HG02610 (cell line): Measurements from ENCODE around the gene RNF166.

Experiments
- ATAC-seq: cut with Tn5 transposase; IDR thresholded peaks from one replicate; pipeline ENCODE4 v1.9.1; 2021; ENCODE audit warnings: mild to moderate bottlenecking, moderate library complexity; ENCODE audit not compliant: unreplicated experiment

Gene RNF166

DNA sequence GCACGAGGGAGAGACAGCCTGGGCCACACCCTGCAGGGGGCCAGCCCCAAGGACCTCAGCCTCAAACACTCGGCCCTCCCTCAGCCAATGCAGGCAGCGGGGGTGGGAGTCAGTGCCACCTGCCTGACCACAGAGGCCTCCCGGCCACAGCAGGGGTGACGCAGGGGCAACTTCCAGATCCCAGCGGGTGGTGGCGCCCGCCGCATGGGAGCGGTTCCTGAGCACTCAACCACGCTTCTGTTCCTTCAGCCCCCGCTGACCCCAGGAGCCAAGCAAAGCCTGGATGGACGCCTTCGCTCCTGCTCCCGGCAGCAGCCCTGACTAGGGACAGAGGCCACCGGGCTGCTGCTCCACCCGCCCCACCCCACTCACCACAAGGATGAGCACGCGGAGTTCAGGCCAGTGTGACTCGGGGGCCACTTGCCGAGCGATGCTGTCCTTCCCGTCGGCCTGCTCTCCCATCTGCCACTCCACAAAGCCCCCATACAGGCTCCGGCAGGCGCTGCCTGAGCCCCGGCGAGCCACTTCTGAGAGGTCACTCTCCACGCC lies 50.4 kb downstream of the RNF166 start:
- ATAC-seq, result no peak

DNA sequence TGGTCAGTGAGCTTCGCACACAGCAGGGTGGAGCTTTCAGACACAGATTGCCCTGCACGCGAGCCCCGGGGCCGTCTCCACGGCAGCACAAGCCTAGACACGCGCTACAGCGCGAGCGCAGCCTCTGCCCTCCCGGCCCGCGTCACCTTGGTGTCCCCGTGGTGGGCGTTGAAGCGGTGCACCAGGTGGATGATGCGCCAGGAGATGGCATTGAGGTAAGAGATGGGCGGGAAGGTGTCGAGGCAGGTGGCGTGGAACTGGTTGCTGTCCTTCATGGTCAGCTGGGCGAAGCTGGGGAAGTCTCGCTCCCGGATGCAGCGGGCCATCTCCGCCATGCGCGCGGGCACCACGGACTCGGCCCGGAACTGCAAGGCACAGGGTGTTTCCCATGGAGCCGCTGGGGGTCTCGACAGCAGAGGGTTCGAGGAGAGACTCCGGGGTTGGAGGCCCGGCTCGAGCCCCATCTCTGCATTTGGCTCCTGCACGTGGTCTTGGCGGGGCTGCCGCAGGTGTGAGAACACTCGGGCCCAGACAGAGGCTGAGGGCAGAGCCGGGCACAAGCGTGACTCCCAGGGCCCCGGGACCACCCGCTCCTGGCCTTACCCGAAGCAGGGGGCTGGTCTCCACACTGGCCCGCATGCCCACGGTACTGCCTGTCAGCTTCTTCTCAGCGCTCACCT lies 51.0 kb downstream of the RNF166 start:
- ATAC-seq, result no peak

DNA sequence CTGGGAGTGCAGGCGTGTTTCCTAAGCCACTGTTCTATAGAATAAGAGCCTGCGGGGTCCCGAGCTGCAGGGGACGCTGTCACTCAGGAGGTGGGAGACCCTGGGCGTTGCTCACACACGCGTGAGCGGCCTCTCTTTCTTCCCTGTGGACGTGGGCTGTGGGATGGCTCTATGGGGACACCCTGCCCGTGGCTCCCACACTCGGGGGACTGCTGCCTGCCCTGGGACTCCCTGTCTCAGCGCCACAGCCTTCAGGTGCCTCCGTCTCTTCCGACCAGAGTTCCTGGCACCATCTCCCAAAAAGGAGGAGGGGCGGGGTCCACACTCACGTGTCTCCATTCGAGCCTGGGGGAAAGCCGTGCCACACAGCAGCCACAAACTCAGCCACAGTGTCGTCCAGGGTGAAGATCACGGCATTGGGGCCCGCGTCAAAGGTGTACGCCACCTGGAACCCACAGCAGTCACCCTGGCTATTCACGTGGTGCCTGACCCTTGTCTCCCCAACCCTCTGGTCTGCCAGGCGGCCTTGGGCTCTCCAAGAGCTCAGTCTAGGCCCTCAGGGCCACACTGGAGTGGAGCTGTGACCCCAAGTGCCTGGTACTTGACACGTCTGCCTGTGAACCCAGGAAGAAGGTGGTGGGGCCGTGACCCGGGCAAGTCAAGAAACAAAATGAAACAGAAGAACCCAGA lies 51.7 kb downstream of the RNF166 start:
- no peak for ATAC-seq

DNA sequence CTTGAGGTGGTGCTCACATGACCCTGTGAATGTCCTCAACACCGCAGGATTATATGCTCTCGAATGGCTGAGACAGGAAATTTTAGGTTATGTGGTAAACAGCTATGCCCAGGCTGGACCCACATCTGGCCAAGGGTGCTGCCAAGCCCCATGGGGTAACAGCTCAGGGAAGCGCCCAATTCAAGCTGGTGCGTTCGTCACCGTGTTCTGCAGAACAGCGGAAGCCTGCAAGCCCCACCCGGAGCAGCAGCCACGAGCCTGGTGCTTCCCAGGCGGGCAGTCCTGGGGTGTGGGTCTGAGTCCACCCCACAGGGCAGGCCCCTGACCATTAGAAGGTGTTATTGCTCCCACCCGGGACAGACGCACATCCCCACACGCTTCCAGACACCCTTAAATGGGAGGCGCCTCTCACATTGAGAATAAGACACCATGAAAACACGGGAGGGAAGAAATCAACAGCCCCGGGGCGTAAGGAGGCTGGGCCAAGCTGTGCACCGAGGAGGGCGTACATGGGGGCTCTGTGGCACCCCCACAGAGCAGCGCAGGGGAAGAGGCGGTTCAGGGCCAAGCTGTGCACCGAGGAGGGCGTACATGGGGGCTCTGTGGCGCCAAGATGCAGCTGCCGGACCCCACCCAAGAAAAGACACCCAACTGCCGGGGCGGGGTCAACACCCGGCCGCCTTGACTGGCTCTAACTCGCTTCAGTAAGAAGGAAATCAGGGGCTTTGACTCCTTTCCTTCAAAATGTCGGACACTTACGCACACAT lies 52.4 kb downstream of the RNF166 start:
- no peak for ATAC-seq

DNA sequence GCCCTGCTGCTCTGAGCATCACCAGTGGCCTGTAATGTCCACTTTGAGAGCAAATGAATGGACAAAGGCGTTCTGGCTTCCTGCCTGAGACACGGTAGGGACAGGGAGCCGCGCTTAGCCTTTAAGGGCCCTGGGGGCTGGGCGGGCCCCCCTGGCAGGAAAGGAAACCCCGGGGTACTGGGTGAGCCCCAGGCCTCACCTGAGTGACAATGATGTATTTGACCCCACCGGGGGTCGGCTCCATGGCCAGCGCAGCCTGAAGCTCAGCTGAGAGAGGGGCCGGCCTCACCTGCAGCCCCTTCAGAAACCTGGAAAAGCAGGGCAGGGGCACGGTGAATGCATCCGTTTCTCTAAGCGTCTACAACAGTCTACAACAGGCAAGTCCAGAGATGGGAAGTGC lies 53.1 kb downstream of the RNF166 start:
- ATAC-seq, result no peak

DNA sequence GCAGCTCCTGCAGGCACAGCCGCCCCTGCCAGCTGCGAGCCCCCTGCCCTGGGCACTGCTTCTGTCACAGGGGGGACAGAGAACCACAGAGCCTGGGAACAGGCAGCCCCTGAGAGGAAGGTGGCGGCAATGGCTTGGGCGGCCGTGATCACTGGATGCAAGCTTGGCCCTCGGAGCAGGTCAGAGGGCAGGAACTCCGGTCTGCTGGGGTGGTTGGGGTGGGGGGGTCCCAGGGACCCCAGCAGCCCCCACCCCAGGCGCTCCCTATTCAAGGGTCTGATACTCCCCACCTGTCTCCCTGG lies 53.5 kb downstream of the RNF166 start:
- no peak for ATAC-seq

DNA sequence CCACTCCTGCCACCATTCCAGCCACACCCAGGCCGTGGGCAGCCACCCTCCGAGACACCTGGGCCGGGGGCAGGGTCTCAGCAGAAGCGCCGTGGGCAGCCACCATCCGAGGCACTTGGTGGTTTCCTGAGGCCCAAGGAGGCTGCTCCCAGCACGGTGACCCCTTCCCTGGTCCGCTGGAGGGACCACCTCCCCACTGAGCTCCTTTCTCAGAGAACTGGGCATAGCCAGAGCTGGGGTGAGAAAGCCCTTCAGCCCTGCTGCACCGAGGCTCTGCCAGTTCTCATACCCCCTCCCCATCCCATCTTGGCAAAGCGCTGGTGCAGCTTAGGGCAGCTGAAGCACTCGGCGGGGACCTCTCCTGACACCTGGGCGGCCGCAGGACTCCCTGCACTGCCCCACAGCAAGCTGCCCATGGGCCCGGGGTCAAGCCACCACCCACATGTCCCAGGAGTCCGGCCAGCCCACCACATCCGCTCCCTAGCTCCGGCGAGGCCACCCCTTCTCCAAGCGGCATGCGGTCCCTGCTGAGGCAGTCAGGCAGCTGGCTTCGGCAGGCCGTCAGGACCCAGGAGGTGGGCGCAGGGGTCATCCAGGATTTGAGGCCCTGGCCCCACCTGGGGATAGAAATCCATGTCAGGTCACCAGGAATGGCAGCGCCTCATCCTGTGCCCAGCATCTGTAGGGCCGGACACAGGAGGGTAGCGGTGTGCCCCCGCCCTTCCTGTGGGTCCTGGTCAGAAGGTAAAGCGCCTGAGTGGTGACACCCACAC lies 54.0 kb downstream of the RNF166 start:
- no peak for ATAC-seq

DNA sequence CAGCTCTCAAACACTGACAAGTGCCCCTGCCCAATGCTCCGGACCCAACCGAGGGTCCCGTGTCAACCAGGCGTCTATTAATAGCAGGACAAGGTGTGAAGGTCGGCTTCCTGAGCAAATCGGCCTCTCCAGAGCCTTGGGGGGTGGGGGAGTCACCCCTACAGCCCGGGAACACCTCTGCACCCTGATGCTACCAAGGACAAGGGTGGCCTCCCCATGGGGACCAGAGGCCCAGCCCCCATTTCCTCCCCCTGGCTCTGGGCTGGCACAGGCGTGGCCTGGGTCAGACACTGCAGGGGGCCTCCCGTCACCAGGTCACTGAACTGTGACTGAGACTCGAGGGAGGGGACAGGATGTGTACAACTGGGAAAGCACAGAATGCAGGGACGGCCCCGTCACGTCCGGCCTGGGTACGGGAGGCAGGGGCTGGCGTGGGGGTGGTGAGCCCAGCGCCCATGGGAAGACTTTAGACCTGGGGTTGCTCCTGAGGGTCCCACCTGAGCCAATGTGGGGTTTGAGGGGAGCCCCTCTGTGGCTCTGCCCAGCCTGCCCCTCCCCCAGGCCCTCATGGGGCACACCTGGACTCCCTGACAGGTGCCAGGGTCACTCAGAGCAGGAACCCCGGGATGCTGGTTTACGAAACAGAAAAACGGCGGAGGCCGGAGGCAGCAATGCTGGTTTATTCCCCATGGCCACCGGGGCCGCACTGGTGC lies 54.8 kb downstream of the RNF166 start:
- ATAC-seq, result peak; percentile 77

DNA sequence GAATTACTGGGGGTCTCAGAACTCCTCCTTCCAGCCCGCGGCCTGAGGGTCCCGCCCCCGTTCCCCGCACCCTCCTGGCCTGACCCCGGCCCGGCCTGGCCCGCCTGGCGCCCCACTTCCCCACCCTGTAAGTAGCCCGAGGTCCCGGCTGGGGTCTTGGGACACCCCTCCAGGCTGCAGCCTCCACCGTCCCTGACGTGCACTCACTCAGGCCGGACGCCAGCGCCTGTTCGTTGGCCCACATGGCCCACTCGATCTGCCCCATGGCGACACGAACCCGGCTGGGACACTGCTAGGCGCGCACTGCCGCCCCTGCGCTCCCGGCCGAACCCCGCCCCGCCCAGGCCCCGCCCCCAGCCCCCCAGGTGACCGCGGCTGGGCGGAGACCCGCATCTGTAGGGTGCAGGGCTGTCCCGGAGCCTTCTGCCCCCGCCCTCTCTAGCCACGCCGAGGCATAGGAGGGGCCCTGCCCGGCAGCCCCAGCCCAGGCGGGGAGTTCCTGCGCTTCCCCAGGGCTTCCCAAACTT lies 55.4 kb downstream of the RNF166 start, which contains the start of gene CYBA:
TSS of gene CYBA (minus strand) at position 305 of the 527 bp plus-strand sequence. CDS start at position 265, 40 bp downstream.
- ATAC-seq, result peak; percentile 71

DNA sequence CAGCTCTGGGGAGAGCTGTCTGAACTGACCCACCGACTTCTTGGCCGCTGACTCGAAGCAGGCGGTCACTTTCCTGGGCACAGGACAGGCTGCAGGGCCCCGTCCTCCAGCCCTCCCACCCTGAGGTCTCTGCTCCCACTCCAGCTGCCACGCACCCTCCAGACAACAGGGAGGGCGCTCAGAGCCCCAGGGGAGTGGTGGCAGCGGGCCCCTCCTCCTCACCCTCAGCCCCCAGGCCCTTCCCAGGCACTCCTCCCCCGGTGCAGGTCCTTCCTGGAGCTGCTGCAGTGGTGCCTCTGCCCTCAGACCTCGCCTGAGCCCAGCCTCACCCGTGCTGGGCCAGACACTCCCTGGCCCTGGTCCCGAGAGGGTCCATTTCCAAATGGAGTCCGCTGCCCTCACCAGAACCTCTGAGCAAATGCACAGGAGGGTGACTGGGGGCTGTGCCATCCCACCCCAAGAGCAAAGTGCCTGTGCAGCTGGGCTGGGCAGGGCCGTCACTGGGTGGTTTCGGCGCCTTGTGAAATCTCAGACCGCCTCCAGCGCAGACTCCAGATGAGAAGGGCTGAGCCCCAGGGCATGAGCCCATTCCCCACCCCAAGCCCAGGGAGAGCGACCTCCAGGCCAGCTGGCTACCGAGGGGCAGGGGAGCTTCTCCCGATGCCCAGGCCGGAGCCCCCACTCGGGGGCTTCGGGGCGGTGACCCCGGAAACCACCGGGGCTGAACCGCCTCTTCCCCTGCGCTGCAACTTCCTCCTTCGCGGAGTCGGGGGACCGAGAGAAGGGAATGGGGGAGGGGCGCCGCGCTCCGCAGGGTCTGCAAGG lies 56.1 kb downstream of the RNF166 start:
- ATAC-seq, result peak; percentile 4

DNA sequence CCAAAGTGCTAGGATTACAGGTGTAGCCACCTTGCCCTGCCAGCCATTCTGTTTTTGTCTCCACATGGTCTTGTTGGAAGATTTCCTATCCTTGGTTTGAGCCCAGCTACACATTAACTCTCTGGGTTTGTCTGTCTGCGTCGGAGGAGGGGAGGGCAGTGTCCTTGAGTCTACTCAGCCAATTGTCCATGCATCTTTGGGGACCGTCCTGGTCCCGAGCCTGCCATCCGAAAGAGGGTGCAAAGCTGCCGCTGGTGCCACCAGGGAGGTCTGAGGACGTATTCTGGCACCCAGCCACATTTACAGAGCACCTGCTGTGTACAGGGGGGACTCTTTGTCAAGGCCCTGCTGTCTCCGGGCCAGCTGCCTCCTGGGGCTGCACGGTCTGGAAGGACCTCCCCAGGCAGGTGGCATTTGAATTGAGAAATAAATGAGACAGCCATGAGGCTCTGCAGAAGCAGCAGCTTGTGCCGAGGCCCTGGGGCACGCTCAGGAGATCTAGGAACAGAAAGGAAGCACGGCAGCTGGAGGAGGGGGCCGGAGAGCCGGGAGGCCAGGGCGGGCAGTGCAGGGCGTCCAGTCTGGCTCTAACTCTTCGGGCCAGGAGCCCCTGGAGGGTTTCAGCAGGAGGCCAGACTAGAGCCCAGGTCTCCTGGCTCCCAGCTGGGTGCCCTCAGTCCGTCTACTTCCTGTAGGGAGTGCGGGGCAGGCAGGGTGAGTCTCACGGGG lies 56.8 kb downstream of the RNF166 start:
- ATAC-seq, result no peak

DNA sequence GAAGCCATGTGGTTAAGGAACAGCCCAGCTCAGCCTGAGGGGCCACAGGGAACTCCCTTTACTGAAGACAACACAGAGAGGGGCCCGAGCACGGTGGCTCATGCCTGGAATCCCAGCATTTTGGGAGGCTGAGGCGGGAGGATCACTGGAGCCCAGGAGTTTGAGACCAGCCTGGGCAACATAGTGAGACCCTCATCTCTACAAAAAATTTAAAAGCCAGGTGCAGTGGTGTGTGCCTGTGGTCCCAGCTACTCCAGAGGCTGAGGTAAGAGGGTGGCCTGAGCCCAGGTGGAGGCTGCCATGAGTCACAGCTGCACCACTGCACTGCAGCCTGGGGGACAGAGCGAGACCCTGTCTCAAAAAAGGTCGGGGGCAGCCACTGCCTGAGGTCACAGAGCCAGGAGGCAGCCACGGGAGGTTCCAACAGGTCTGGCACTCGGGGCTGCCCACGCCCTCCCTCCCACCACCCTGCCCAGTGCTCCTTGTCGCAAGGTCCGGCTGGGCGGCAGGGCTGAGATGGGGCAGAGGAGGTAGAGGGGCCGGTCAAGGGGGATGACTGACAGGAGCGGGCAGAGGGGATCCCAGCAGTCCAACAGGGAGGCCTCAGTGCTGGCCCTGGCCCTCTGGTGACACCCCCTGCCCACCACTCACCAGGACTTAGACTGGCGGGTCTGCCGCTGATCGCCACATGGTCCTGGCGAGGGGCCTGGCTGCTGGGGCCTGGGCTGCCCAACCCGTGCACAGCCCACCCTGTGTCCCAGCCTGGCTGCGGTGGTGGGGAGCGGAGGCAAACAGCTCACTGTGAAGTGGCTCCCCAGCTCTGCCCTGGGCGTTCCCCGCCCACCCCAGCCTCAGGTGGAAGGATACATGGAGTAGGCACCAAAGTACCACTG lies 58.8 kb downstream of the RNF166 start:
- ATAC-seq, result no peak
